DOHH2 (cell line): ENCODE measurements around the gene LONP2.

ENCODE experiments used
- H3F3A ChIP-seq: fragments of 200-600 bp; sonication (generic), shearing (Covaris generic); 2 replicates; pipeline ENCODE4 v1.6.0; 2016; ENCODE audit warnings: antibody characterized with exemption, mild to moderate bottlenecking; ENCODE audit not compliant: control insufficient read depth, insufficient read depth
- H3K27ac ChIP-seq: fragments of 200-600 bp; sonication (generic); 2 replicates; pipeline ENCODE4 v1.5.1; 2014; ENCODE audit warnings: low read depth, mild to moderate bottlenecking, low read length, moderate library complexity
- H3K27me3 ChIP-seq: fragments of 200-600 bp; sonication (generic); 2 replicates; pipeline ENCODE4 v1.6.1; 2014; ENCODE audit warnings: mild to moderate bottlenecking, low read length, mixed read lengths; ENCODE audit not compliant: control insufficient read depth
- H3K36me3 ChIP-seq: fragments of 200-600 bp; sonication (generic); 2 replicates; pipeline ENCODE4 v1.6.1; 2014; ENCODE audit warnings: mild to moderate bottlenecking, low read length, moderate library complexity, mixed read lengths; ENCODE audit not compliant: control insufficient read depth
- H3K4me1 ChIP-seq: fragments of 200-600 bp; sonication (generic); 2 replicates; pipeline ENCODE4 v1.6.1; 2014; ENCODE audit warnings: mild to moderate bottlenecking, low read length, mixed read lengths; ENCODE audit not compliant: control insufficient read depth
- H3K4me2 ChIP-seq: fragments of 200-600 bp; sonication (generic); 2 replicates; pipeline ENCODE4 v1.6.0; 2014; ENCODE audit warnings: mild to moderate bottlenecking, low read length, moderate library complexity
- H3K4me3 ChIP-seq: fragments of 200-600 bp; sonication (generic); 2 replicates; pipeline ENCODE4 v1.5.1; 2014; ENCODE audit warnings: mild to moderate bottlenecking, low read length, mixed read lengths
- H3K79me2 ChIP-seq: fragments of 200-600 bp; sonication (generic); 2 replicates; pipeline ENCODE4 v1.6.1; 2014; ENCODE audit warnings: mild to moderate bottlenecking, low read length, mixed read lengths; ENCODE audit not compliant: control insufficient read depth
- H3K9me2 ChIP-seq: fragments of 200-600 bp; sonication (generic); replicated peaks from 2 replicates; pipeline ENCODE4 v1.6.1; 2014; ENCODE audit warnings: mild to moderate bottlenecking, low read length, mixed read lengths; ENCODE audit not compliant: control insufficient read depth
- H3K9me3 ChIP-seq: fragments of 200-600 bp; sonication (generic); 2 replicates; pipeline ENCODE4 v1.6.1; 2014; ENCODE audit warnings: antibody characterized with exemption, low read length, mixed read lengths; ENCODE audit not compliant: control insufficient read depth, insufficient read depth
- H4K20me1 ChIP-seq: fragments of 200-600 bp; sonication (generic); 2 replicates; pipeline ENCODE4 v1.6.0; 2014; ENCODE audit warnings: low read depth, mild to moderate bottlenecking, antibody characterized with exemption, low read length, moderate library complexity; ENCODE audit not compliant: control insufficient read depth, insufficient read depth
- EZH2phosphoT487 ChIP-seq: fragments of 200-600 bp; sonication (generic); IDR thresholded peaks from 2 replicates; pipeline ENCODE4 v1.6.1; 2017; ENCODE audit warnings: borderline replicate concordance, mild to moderate bottlenecking, antibody characterized with exemption, low read length, moderate library complexity, mixed read lengths
- TF ChIP-seq, protein P1 (sequence below): fragments of 200-600 bp; sonication (generic); IDR thresholded peaks from one replicate; pipeline ENCODE4 v1.5.1; 2014; ENCODE audit warnings: antibody characterized with exemption, mild to moderate bottlenecking, low read depth, low read length; ENCODE audit not compliant: poor library complexity, severe bottlenecking

The LONP2 gene, protein sequence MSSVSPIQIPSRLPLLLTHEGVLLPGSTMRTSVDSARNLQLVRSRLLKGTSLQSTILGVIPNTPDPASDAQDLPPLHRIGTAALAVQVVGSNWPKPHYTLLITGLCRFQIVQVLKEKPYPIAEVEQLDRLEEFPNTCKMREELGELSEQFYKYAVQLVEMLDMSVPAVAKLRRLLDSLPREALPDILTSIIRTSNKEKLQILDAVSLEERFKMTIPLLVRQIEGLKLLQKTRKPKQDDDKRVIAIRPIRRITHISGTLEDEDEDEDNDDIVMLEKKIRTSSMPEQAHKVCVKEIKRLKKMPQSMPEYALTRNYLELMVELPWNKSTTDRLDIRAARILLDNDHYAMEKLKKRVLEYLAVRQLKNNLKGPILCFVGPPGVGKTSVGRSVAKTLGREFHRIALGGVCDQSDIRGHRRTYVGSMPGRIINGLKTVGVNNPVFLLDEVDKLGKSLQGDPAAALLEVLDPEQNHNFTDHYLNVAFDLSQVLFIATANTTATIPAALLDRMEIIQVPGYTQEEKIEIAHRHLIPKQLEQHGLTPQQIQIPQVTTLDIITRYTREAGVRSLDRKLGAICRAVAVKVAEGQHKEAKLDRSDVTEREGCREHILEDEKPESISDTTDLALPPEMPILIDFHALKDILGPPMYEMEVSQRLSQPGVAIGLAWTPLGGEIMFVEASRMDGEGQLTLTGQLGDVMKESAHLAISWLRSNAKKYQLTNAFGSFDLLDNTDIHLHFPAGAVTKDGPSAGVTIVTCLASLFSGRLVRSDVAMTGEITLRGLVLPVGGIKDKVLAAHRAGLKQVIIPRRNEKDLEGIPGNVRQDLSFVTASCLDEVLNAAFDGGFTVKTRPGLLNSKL

DNA sequence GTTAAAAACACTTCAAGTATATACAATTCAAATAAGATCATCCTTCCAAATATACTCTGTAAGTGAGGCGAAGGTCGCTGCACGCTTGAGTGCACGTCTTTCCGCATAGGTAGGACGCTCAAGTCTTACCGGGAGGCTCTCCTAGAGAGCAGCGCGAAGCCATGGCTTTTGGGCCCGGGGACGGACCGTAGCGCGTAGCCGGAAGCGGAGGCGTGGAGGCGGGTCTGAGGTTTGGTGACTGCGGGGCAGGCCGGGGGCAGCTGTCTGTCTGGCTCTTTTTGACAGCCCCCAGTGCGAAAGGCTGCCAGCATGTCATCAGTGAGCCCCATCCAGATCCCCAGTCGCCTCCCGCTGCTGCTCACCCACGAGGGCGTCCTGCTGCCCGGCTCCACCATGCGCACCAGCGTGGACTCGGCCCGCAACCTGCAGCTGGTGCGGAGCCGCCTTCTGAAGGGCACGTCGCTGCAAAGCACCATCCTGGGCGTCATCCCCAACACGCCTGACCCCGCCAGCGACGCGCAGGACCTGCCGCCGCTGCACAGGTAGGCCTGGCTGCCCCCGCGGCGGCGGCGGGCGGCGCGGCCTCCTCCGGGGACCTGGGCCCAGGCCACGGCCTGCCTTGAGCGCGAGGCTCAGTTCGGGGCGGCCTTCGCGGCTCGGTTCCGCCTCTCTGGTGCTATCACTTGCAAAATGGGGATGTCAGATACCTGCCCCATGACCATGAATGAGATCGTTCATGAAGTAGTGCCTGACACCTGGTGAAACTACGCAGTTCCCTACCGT is at the start of gene LONP2:
Gene LONP2 (plus strand): TSS at position 221 of the 783 bp plus-strand sequence. CDS start 89 bp downstream, at position 310.
- TF ChIP-seq, protein P1, sequence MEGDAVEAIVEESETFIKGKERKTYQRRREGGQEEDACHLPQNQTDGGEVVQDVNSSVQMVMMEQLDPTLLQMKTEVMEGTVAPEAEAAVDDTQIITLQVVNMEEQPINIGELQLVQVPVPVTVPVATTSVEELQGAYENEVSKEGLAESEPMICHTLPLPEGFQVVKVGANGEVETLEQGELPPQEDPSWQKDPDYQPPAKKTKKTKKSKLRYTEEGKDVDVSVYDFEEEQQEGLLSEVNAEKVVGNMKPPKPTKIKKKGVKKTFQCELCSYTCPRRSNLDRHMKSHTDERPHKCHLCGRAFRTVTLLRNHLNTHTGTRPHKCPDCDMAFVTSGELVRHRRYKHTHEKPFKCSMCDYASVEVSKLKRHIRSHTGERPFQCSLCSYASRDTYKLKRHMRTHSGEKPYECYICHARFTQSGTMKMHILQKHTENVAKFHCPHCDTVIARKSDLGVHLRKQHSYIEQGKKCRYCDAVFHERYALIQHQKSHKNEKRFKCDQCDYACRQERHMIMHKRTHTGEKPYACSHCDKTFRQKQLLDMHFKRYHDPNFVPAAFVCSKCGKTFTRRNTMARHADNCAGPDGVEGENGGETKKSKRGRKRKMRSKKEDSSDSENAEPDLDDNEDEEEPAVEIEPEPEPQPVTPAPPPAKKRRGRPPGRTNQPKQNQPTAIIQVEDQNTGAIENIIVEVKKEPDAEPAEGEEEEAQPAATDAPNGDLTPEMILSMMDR = no peak
- no peak for TF ChIP-seq EZH2phosphoT487
- H3K79me2 ChIP-seq = peaks cover 52% of the 10 kb centered on the region
- peaks cover 3% of the 10 kb centered on the region; the same call in 1 of the 2 replicates for H3K9me3 ChIP-seq
- H3K4me3 ChIP-seq = peak within 1 kb of the TSS; percentile 92
- H3K27ac ChIP-seq = 0 out of 2 replicates have a peak within 1 kb of the TSS, but pooled peaks have one; percentile 7
- no peaks in the 10 kb centered on the region for H3K9me2 ChIP-seq
- peaks cover 4% of the 10 kb centered on the region for H4K20me1 ChIP-seq
- H3K4me2 ChIP-seq = peak within 1 kb of the TSS; percentile 88
- H3F3A ChIP-seq = no peaks in the 10 kb centered on the region
- no peaks in the 10 kb centered on the region for H3K27me3 ChIP-seq
- peaks cover 18% of the 10 kb centered on the region for H3K4me1 ChIP-seq
- peaks cover 10% of the 10 kb centered on the region for H3K36me3 ChIP-seq

DNA sequence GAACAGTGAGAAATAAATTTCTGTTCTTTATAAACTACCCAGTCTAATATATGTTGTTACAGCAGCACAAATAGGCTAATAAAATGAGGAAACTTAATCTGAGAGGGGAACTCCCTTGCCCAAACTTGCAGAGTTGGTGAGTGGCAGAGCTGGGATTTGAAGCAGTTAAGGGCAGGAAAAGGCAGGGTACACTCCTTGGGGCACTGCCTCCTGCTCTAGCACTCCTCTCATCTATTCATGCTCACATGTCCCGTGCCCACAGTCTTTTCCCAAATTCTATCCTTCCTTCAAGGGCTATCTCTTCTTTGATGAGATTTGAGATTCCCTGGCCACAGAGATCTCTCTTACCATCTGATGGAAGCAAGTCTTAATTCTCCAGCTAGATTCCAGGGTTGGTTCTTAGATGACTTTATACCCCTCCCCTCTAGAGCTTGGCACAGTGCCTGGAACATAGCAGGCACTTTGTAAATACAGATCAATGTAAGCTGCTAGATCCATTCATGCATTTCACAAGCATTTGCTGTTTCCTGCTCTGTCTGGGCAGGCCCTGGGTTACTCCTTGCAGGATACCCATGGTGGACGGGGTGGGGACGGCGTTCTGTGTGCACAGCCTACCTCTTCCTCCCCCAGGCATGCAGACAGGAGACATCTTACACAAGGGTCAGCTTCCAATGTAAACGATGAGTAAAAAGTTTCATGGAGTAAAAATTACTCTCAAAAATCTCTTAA is 49.1 kb upstream of the LONP2 start:
- Histone ChIP-seq H3F3A (no peaks in the 10 kb centered on the region), H3K9me3 (no peaks in the 10 kb centered on the region), H3K36me3 (no peaks in the 10 kb centered on the region), H3K79me2 (no peaks in the 10 kb centered on the region), H3K9me2 (no peaks in the 10 kb centered on the region), H4K20me1 (no peaks in the 10 kb centered on the region), H3K27ac (no peak overlapping the region), H3K4me2 (no peak overlapping the region), H3K27me3 (no peaks in the 10 kb centered on the region), H3K4me1 (no peaks in the 10 kb centered on the region), H3K4me3 (no peak overlapping the region)
- no peak for TF ChIP-seq EZH2phosphoT487
- TF ChIP-seq, protein P1 = no peak

DNA sequence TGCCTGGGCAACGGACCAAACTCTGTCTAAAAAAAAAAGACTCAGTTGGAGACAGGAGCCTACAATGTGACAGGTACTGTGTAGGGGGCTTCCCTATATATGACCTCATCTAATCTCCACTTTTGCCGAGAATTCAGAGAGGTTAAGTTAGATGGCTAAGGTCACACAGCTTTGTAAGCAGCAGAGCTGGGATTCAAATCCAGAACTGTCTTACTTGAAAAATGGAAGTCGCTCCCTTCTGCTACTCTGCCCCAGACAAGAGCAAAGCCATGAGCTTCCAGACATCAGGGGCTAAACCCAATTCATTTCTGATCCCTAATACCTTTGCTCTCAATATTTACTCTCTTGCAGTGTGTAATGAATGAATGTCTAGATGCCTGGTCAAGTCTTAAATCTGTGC is 46.8 kb upstream of the LONP2 start:
- no peaks in the 10 kb centered on the region for H3K36me3 ChIP-seq
- H3F3A ChIP-seq = no peaks in the 10 kb centered on the region
- TF ChIP-seq EZH2phosphoT487 = no peak
- TF ChIP-seq, protein P1 = no peak
- no peaks in the 10 kb centered on the region for H3K9me3 ChIP-seq
- H3K79me2 ChIP-seq = no peaks in the 10 kb centered on the region
- no peak overlapping the region for H3K4me3 ChIP-seq
- H3K9me2 ChIP-seq = no peaks in the 10 kb centered on the region
- no peaks in the 10 kb centered on the region for H4K20me1 ChIP-seq
- H3K27me3 ChIP-seq = no peaks in the 10 kb centered on the region
- H3K4me1 ChIP-seq = no peaks in the 10 kb centered on the region
- no peak overlapping the region for H3K27ac ChIP-seq
- no peak overlapping the region for H3K4me2 ChIP-seq
